ENCODE measurements around the gene GALNT17.

DNA sequence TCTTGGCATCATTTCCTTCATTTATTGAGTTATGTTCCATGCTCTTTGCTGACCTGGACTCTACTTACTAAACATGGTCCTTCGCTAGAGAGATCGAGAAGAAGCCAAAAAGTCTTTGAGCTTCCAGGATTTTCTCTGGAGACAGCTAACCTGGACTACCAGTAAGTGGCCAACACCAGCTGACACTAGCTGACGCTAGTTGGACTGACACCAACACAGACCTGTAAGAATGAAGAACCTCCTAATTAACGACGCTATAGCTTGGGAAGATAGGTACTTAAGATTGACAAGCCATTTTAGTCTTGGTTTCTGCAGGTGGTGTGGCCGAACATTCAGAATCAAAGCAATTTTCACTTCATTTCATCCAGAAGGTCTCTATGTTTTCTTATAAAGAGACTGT, 66.4 kb downstream of the GALNT17 start:
- TF ChIP-seq POLR2AphosphoS5 (IDR thresholded peaks at IDR 0.05), result no peak
- TF ChIP-seq CTCF (IDR thresholded peaks at IDR 0.05), result no peak
- no peak for TF ChIP-seq POLR2A (IDR thresholded peaks at IDR 0.05)

All from breast epithelium (tissue), 3 donors.